Mesendoderm (in vitro differentiated cells): ENCODE data around the gene APOC3.
"Not testable (repeated sequence)": the region's sequence is repeated elsewhere in the genome, so short reads cannot be mapped to it uniquely, and the experiment has no call there.

Experiments used
- DNase-seq: peaks from one replicate; pipeline ENCODE4 v3.0.0; 2013
- H2AK5ac ChIP-seq: 2 replicates; pipeline ENCODE4 v1.6.1; 2013; ENCODE audit warnings: low read length, inconsistent platforms
- H2BK120ac ChIP-seq: 2 replicates; pipeline ENCODE4 v1.6.1; 2013; ENCODE audit warnings: low read depth, mild to moderate bottlenecking, low read length, moderate library complexity, mixed read lengths
- H2BK15ac ChIP-seq: replicated peaks from 2 replicates; pipeline ENCODE4 v1.6.1; 2013; ENCODE audit warnings: low read depth, mild to moderate bottlenecking, moderate library complexity
- H2BK5ac ChIP-seq: 2 replicates; pipeline ENCODE4 v1.6.1; 2013; ENCODE audit warnings: low read length, inconsistent platforms
- H3K18ac ChIP-seq: 2 replicates; pipeline ENCODE4 v1.6.1; 2013; ENCODE audit warnings: mild to moderate bottlenecking, low read length, mixed read lengths
- H3K23ac ChIP-seq: one replicate; pipeline ENCODE4 v1.6.1; 2013; ENCODE audit warnings: low read length
- H3K27ac ChIP-seq: 2 replicates; pipeline ENCODE4 v1.5.1; 2013; ENCODE audit warnings: low read depth, mild to moderate bottlenecking, inconsistent platforms, low read length, moderate library complexity
- H3K27me3 ChIP-seq: 2 replicates; pipeline ENCODE4 v1.6.1; 2013; ENCODE audit warnings: low read length, control low read depth, mild to moderate bottlenecking, inconsistent platforms; ENCODE audit not compliant: insufficient read depth, poor library complexity
- H3K36me3 ChIP-seq: 2 replicates; pipeline ENCODE4 v1.6.1; 2013; ENCODE audit warnings: low read length, inconsistent platforms; ENCODE audit not compliant: control insufficient read depth, insufficient read depth
- H3K4ac ChIP-seq: one replicate; pipeline ENCODE4 v1.6.1; 2013; ENCODE audit warnings: low read depth, mild to moderate bottlenecking, low read length, moderate library complexity
- H3K4me1 ChIP-seq: 2 replicates; pipeline ENCODE4 v1.6.1; 2013; ENCODE audit warnings: low read depth, low read length, inconsistent platforms; ENCODE audit not compliant: control insufficient read depth
- H3K4me2 ChIP-seq: 2 replicates; pipeline ENCODE4 v1.6.1; 2013; ENCODE audit warnings: low read length
- H3K4me3 ChIP-seq: 2 replicates; pipeline ENCODE4 v1.5.1; 2013; ENCODE audit warnings: mild to moderate bottlenecking, low read length
- H3K56ac ChIP-seq: one replicate; pipeline ENCODE4 v1.6.1; 2013; ENCODE audit warnings: low read length
- H3K79me1 ChIP-seq: 2 replicates; pipeline ENCODE4 v1.6.1; 2013; ENCODE audit warnings: low read length, inconsistent platforms
- H3K79me2 ChIP-seq: 2 replicates; pipeline ENCODE4 v1.6.1; 2013; ENCODE audit warnings: mild to moderate bottlenecking, low read length; ENCODE audit not compliant: control insufficient read depth, insufficient read depth
- H3K9ac ChIP-seq: 2 replicates; pipeline ENCODE4 v1.6.1; 2013; ENCODE audit warnings: low read length, inconsistent platforms
- H4K5ac ChIP-seq: one replicate; pipeline ENCODE4 v1.6.1; 2013; ENCODE audit warnings: low read length
- H4K8ac ChIP-seq: one replicate; pipeline ENCODE4 v1.6.1; 2013; ENCODE audit warnings: low read depth, mild to moderate bottlenecking, control low read depth, low read length, moderate library complexity
- WGBS: extraction: QIAGEN DNeasy Blood & Tissue Kit; methylation state at CpG from one replicate; pipeline ENCODE4 v1.1.7; 2013; ENCODE audit warnings: low lambda C conversion rate, missing lambda C conversion rate; ENCODE audit not compliant: insufficient coverage; ENCODE audit errors: extremely low coverage; 5-methylcytosine and 5-hydroxymethylcytosine counted together

Gene APOC3

DNA sequence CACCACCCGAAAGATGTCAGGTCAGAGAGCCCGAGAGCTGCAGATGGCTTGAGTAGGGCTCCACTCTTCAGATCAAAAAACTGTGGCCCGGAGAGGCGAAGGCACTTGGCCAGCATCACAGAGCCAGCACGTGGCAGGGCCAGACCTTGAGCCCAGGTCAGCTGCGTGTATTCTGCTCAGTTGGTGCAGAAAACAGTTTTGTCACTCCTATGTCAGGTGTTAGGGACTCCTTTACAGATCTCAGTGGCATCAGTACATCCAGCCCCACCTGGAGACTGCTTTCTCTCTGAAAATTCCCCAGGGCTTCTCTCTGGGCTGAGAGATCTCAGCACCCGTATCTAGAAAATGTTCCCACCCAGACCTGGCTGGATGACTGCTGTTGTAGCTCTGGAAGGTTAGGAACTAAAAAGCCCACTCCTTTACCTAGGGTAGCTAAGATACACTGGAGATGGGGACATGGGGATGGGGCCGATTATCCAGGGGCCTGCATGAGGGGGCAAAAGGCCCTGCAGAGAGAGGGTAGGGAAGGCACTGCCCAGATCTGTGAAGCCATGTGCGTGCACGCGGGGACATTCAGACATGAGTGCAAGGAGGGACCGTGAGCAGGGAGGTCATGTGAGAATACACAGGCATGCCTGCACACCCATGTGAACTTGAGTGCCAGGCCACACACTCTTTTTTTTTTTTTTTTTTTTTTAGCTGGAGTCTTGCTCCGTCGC lies 4.3 kb downstream of the APOC3 start:
- Histone ChIP-seq H3K23ac (no peak overlapping the region), H3K56ac (no peak overlapping the region), H2BK5ac (no peak overlapping the region), H3K4me1 (peaks cover 8% of the 10 kb centered on the region), H3K4me2 (no peak overlapping the region), H2BK15ac (no peak overlapping the region), H3K79me2 (no peaks in the 10 kb centered on the region), H3K27me3 (no peaks in the 10 kb centered on the region), H4K8ac (no peak overlapping the region), H3K79me1 (no peaks in the 10 kb centered on the region), H3K9ac (no peak overlapping the region), H3K4ac (no peak overlapping the region), H2AK5ac (no peak overlapping the region), H3K27ac (no peak overlapping the region), H3K36me3 (no peaks in the 10 kb centered on the region), H4K5ac (no peak overlapping the region), H3K4me3 (no peak overlapping the region), H2BK120ac (no peak overlapping the region), H3K18ac (no peak overlapping the region)
- no CpG with 5 or more reads among the region's 14 CpGs for WGBS
- no peak for DNase-seq

DNA sequence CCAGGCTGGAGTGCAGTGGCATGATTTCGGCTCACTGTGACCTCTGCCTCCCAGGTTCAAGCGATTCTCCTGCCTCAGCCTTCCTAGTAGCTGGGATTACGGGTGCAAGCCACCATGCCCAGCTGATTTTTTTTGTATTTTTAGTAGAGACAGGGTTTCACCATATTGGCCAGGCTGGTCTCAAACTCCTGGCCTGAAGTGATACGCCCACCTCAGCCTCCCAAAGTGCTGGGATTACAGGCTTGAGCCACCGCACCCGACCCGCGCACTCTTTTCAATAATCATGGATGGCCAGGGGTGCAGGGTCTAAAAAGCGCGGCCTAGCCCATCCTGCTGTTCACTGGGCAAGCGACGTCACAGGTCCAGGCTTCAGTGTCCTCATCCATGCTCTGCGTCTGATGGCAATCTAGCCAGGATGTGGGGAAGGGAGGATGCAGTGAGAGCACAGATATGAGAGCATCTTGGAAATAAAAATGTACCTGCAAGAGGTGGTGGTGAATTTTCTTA lies 4.9 kb downstream of the APOC3 start:
- H3K56ac ChIP-seq, H3K27me3 ChIP-seq, H2BK5ac ChIP-seq, DNase-seq, H3K18ac ChIP-seq, H3K79me2 ChIP-seq, H3K9ac ChIP-seq, H3K4ac ChIP-seq, H2BK15ac ChIP-seq, H3K4me1 ChIP-seq, H3K4me2 ChIP-seq, H4K8ac ChIP-seq, H3K36me3 ChIP-seq, H2BK120ac ChIP-seq, H2AK5ac ChIP-seq, H3K23ac ChIP-seq, H4K5ac ChIP-seq, H3K79me1 ChIP-seq, H3K4me3 ChIP-seq, H3K27ac ChIP-seq: not testable (repeated sequence)
- WGBS, result no CpG with 5 or more reads among the region's 13 CpGs

DNA sequence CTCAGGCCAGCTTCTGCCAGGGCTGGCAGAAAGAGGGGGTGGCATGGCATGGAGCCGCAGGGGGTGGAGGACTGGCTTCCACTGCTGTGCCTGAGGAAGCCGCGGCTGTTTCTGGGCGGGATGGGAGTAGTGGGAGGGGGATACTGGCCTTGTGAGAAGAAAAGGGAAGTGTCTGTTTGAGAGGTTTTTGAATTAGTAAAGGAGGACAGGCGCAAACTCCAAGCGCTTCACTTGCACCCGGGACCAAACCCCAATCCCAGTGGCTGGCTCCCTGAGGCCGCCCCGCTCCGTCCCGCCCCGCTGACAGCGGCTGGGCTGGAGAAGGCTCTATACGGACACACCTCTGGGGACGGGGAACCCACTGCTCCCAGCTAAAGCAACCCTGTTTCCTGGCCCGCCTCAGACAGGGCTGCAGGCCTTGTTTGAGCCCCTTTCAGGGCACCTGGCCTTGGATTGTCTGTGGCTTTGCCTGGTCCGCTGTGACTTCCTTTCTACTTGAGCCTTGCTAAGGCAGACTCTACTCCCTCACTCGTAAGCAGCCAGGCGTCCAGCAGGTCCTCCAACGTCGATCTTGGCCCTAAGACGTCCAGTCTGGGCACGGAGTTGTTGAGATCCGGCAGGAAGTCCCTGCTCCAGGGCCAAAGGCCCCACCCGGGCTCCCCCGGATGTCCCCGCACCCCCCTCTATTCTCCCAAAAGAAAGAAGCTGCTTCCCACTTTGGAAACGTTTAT lies 5.5 kb downstream of the APOC3 start:
- Histone ChIP-seq H3K4ac (peak overlapping the region; percentile 22), H3K79me1 (no peaks in the 10 kb centered on the region), H3K4me2 (peak overlapping the region; percentile 70), H2BK5ac (no peak overlapping the region), H3K18ac (no peak overlapping the region), H3K9ac (peak overlapping the region; percentile 68), H2AK5ac (no peak overlapping the region), H3K23ac (peak overlapping the region; percentile 29), H3K79me2 (no peaks in the 10 kb centered on the region), H4K5ac (no peak overlapping the region), H3K27ac (no peak overlapping the region), H2BK15ac (no peak overlapping the region), H3K36me3 (no peaks in the 10 kb centered on the region), H4K8ac (no peak overlapping the region), H3K56ac (peak overlapping the region; percentile 93), H3K27me3 (no peaks in the 10 kb centered on the region), H3K4me1 (peaks cover 8% of the 10 kb centered on the region), H3K4me3 (no peak overlapping the region), H2BK120ac (no peak overlapping the region)
- WGBS, result no CpG with 5 or more reads among the region's 28 CpGs
- no peak for DNase-seq

DNA sequence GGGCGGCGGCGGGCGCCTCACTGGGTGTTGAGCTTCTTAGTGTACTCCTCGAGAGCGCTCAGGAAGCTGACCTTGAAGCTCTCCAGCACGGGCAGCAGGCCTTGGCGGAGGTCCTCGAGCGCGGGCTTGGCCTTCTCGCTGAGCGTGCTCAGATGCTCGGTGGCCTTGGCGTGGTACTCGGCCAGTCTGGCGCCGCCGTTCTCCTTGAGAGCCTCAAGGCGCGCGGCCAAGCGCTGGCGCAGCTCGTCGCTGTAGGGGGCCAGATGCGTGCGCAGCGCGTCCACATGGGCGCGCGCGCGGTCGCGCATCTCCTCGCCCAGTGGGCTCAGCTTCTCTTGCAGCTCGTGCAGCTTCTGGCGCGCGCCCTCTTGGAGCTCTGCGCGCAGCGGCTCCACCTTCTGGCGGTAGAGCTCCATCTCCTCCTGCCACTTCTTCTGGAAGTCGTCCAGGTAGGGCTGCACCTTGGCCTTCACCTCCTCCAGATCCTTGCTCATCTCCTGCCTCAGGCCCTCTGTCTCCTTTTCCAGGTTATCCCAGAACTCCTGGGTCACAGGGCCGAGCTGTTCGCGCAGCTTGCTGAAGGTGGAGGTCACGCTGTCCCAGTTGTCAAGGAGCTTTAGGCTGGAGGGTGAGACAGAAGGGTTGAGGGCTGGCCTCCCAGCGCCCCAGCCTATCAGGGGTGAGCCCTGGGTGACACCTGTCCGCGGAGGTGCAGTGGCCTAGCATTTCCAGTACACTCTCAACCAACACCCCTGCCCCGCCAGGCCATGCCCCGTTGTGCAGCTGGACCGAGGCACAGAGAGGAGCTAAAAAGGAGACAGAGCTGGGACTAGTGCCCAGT lies 6.3 kb downstream of the APOC3 start:
- Histone ChIP-seq H2BK15ac (no peak overlapping the region), H3K4me1 (peaks cover 8% of the 10 kb centered on the region), H3K4me2 (peak overlapping the region; percentile 70), H2BK120ac (no peak overlapping the region), H3K79me2 (no peaks in the 10 kb centered on the region), H2BK5ac (no peak overlapping the region), H4K8ac (no peak overlapping the region), H3K36me3 (no peaks in the 10 kb centered on the region), H2AK5ac (peak overlapping the region; percentile 93), H4K5ac (no peak overlapping the region), H3K4me3 (peak overlapping the region; percentile 12), H3K56ac (peak overlapping the region; percentile 93), H3K79me1 (no peaks in the 10 kb centered on the region), H3K18ac (no peak overlapping the region), H3K4ac (peak overlapping the region; percentile 22), H3K27me3 (no peaks in the 10 kb centered on the region), H3K9ac (peak overlapping the region; percentile 68), H3K27ac (no peak overlapping the region), H3K23ac (peak overlapping the region; percentile 29)
- DNase-seq, result peak; percentile 96
- WGBS, result no CpG with 5 or more reads among the region's 57 CpGs

DNA sequence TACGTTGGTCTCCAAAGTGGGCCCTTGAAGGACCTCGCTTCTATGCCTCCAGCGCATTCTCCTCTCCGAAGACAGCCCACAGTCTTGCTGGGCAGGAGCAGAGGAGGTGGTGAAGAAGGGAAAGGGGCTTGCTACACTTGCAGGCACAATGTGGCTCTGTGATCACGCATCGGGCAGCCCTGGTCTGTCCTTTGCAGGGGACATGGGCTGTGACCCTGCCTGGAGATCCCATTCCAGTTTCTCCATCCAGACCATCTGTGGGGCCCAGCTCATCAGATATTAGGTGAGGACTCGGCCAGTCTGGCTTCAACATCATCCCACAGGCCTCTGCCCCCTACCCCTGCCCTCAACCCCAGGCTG lies 6.9 kb downstream of the APOC3 start:
- Histone ChIP-seq H4K5ac (no peak overlapping the region), H3K56ac (peak overlapping the region; percentile 51), H2AK5ac (peak overlapping the region; percentile 93), H3K9ac (no peak overlapping the region), H3K4ac (peak overlapping the region; percentile 38), H4K8ac (no peak overlapping the region), H3K27ac (no peak overlapping the region), H3K23ac (no peak overlapping the region), H2BK15ac (no peak overlapping the region), H3K4me2 (no peak overlapping the region), H3K27me3 (no peaks in the 10 kb centered on the region), H3K4me3 (no peak overlapping the region), H2BK5ac (no peak overlapping the region), H3K79me1 (no peaks in the 10 kb centered on the region), H2BK120ac (no peak overlapping the region), H3K36me3 (no peaks in the 10 kb centered on the region), H3K4me1 (peaks cover 8% of the 10 kb centered on the region), H3K79me2 (no peaks in the 10 kb centered on the region), H3K18ac (no peak overlapping the region)
- no peak for DNase-seq
- no CpG with 5 or more reads among the region's 7 CpGs for WGBS
